Amniotic stem cell (primary cell): ENCODE measurements around the gene BBS5.
"Not testable (repeated sequence)": the region's sequence is repeated elsewhere in the genome, so short reads cannot be mapped to it uniquely, and the experiment has no call there.

Experiments
- DNase-seq: peaks from one replicate; lab custom pipeline; 2025; lab: John Stamatoyannopoulos, UW

BBS5 gene

GRCh38 chr2:169479257-169480078 is at the start of gene BBS5:
Gene BBS5 (plus strand): TSS chr2:169479494. CDS start chr2:169479554, 60 bp downstream.
- peak; percentile 65 for DNase-seq

- DNase-seq: not testable (repeated sequence)
Observed at GRCh38 chr2:169431772-169432171, 47.5 kb upstream of the BBS5 start.

GRCh38 chr2:169434236-169434635 is 45.1 kb upstream of the BBS5 start:
- DNase-seq: not testable (repeated sequence)

GRCh38 chr2:169438466-169439072 is 40.7 kb upstream of the BBS5 start:
- DNase-seq: no peak

GRCh38 chr2:169439900-169440299 is 39.4 kb upstream of the BBS5 start:
- DNase-seq: no peak

- DNase-seq: no peak
Observed at GRCh38 chr2:169446452-169446851, 32.8 kb upstream of the BBS5 start.

- DNase-seq: no peak
Observed at GRCh38 chr2:169448316-169448715, 31.0 kb upstream of the BBS5 start.

- no peak for DNase-seq
Observed at GRCh38 chr2:169448865-169449264, 30.4 kb upstream of the BBS5 start.

- DNase-seq: peak; percentile 15
Observed at GRCh38 chr2:169452080-169452479, 27.2 kb upstream of the BBS5 start.

GRCh38 chr2:169453044-169453443 is 26.2 kb upstream of the BBS5 start:
- not testable (repeated sequence) for DNase-seq

- DNase-seq: no peak
Observed at GRCh38 chr2:169461143-169461542, 18.2 kb upstream of the BBS5 start.

- peak; percentile 71 for DNase-seq
Observed at GRCh38 chr2:169462896-169463695, 16.2 kb upstream of the BBS5 start.

GRCh38 chr2:169464466-169464865 is 14.8 kb upstream of the BBS5 start:
- no peak for DNase-seq

- DNase-seq: no peak
Observed at GRCh38 chr2:169464882-169465281, 14.4 kb upstream of the BBS5 start.

GRCh38 chr2:169468841-169469240 is 10.5 kb upstream of the BBS5 start:
- DNase-seq: no peak

- DNase-seq: no peak
Observed at GRCh38 chr2:169469952-169470572, 9.2 kb upstream of the BBS5 start.

- DNase-seq: no peak
Observed at GRCh38 chr2:169472249-169472648, 7.0 kb upstream of the BBS5 start.

GRCh38 chr2:169476459-169476858 is 2.8 kb upstream of the BBS5 start:
- DNase-seq: no peak

GRCh38 chr2:169478339-169478738 is 955 bp upstream of the BBS5 start:
- DNase-seq: no peak

- DNase-seq: no peak
Observed at GRCh38 chr2:169478745-169479256, 493 bp upstream of the BBS5 start.

GRCh38 chr2:169480079-169480465 is 778 bp downstream of the BBS5 start:
- no peak for DNase-seq

GRCh38 chr2:169485650-169486138 is 6.4 kb downstream of the BBS5 start:
- DNase-seq: no peak
